GM21529 (cell line): ENCODE results near the gene ERRFI1.
"Not testable (repeated sequence)": the region's sequence is repeated elsewhere in the genome, so short reads cannot be mapped to it uniquely, and the experiment has no call there.

ENCODE experiments used
- ATAC-seq: cut with Tn5 transposase; IDR thresholded peaks from one replicate; pipeline ENCODE4 v1.9.1; 2021; ENCODE audit not compliant: unreplicated experiment

The ERRFI1 gene

GRCh38 chr1:7972285-7972684 lies 53.8 kb downstream of the ERRFI1 start:
- no peak for ATAC-seq

DNA sequence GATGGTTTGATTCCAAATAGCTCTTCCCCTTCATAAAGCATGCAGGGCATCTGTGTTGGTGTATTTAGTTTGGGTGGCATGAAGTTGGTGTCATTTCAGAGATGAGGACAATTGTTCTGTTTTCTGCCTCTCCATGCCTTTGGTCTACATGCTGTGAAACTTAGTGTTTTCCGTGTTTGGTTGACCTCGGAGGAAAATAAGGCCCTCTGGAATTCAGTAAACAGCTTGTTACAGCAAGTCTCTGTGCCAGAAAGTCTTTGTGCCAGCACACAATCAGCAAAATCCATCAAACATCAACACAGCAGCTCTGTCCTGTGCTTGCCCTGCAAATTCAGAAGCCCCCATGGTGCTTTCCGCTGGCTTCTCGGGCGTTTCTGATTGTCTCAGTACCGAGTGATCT lies 55.1 kb downstream of the ERRFI1 start:
- ATAC-seq = no peak

GRCh38 chr1:7970246-7970645 lies 55.9 kb downstream of the ERRFI1 start:
- ATAC-seq = no peak

GRCh38 chr1:7967651-7968050 lies 58.5 kb downstream of the ERRFI1 start:
- ATAC-seq = no peak

DNA sequence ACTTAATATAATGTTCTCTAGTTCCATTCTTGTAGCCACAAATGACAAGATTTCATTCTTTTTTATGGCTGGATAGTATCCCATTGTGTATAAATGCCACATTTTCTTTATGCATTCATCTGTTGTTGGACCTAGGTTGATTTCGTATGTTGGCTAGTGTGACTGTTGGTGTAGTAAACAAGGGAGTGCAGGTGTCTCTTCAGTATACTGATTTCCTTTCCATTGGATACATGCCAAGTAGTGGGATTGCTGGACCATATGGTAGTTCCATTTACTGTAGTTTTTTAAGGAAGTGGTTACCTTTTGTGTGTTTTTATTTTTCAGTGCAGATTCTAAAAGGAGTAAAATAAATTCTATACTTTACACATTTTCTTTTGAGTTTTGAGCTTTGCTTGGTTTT lies 58.9 kb downstream of the ERRFI1 start:
- no peak for ATAC-seq

GRCh38 chr1:7964476-7964875 lies 61.6 kb downstream of the ERRFI1 start:
- no peak for ATAC-seq

DNA sequence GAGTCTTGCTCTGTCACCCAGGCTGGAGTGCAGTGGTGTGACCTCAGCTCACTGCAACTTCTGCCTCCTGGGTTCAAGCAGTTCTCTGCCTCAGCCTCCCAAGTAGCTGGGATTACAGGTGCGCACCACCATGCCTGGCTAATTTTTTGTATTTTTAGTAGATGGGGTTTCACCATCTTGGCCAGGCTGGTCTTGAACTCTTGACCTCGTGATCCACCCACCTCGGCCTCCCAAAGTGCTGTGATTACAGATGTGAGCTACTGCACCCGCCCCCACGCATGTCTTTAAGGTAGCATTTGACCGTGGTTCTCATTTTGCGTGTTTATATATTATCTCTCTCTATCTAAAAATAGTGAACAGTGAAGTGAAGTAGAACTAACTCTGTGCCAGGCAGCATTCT lies 62.3 kb downstream of the ERRFI1 start:
- not testable (repeated sequence) for ATAC-seq

- not testable (repeated sequence) for ATAC-seq
Measured at GRCh38 chr1:7963378-7963730, 62.8 kb downstream of the ERRFI1 start.

- no peak for ATAC-seq
Measured at GRCh38 chr1:7962636-7963377, 63.3 kb downstream of the ERRFI1 start.

DNA sequence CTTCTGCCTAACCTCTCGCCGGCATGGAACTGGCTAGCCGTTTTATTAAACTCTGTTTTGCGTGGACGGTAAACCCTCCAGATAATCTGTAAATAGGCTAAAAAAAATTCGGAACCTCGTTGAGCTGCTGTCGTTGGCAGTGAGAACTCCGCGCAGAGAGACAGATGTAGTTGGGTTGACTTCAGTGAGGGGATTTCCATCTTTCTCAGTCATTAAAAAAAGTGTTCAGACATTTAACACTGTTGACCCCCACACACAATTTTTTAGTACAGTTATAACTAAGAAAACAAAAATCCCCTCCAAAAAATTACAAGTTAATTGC lies 64.1 kb downstream of the ERRFI1 start:
- ATAC-seq = peak; percentile 2
